ENCODE data around the gene TNNT2. TPM values are rescaled to one million over a fixed set of nuclear protein-coding genes. Genes with fewer than 3 reads are reported as not detected.

The TNNT2 gene
- 0.20 TPM in 1 of 2 replicates, not detected in the other for total RNA-seq (2016; rRNA removed; fragmentation: Illumina TruSeq; extraction: Trizol)
- not detected in 2 replicates for total RNA-seq (2016; cell fraction: cytosol; rRNA removed; fragmentation: Illumina TruSeq; extraction: Trizol; ENCODE audit: low read depth)
- total RNA-seq (2016; cell fraction: insoluble cytoplasmic fraction; rRNA removed; fragmentation: Illumina TruSeq; extraction: Trizol): 0.17 TPM in 1 of 2 replicates, not detected in the other
- total RNA-seq (2016; cell fraction: membrane; rRNA removed; fragmentation: Illumina TruSeq; extraction: Trizol): not detected in 2 replicates
- 0.71 and 0.88 TPM in 2 replicates for total RNA-seq (2016; cell fraction: nucleus; rRNA removed; fragmentation: Illumina TruSeq; extraction: Trizol)
- 0.63 and 1.3 TPM in 2 replicates for polyA plus RNA-seq (2011; rRNA removed)
- polyA plus RNA-seq (2011; cell fraction: cytosol; rRNA removed): 0.03 and 0.09 TPM in 2 replicates
- 5.4 and 9.7 TPM in 2 replicates for polyA plus RNA-seq (2011; cell fraction: nucleus; rRNA removed)
- 3.1 and 5.5 TPM in 2 replicates for polyA plus RNA-seq (2012)
- not detected in 2 replicates for polyA plus RNA-seq (2016; cell fraction: cytosol; fragmentation: Illumina TruSeq; extraction: Trizol; ENCODE audit: low read depth)
- polyA plus RNA-seq (2016; cell fraction: insoluble cytoplasmic fraction; fragmentation: Illumina TruSeq; extraction: Trizol; ENCODE audit: low read depth): not detected in 2 replicates
- not detected in 2 replicates for polyA plus RNA-seq (2016; cell fraction: membrane; fragmentation: Illumina TruSeq; extraction: Trizol; ENCODE audit: low read depth)
- 1.6 TPM in 1 of 2 replicates, not detected in the other for polyA plus RNA-seq (2016; cell fraction: nucleus; fragmentation: Illumina TruSeq; extraction: Trizol; ENCODE audit: insufficient read depth, low read depth)
- polyA minus RNA-seq (2011; rRNA and poly(A)+ RNA removed; ENCODE audit: low replicate concordance): 0.28 and 1.7 TPM in 2 replicates
- polyA minus RNA-seq (2011; cell fraction: cytosol; rRNA and poly(A)+ RNA removed): not detected in 2 replicates
- polyA minus RNA-seq (2011; cell fraction: nucleus; rRNA and poly(A)+ RNA removed): 7.9 and 9.4 TPM in 2 replicates
- Bru-seq, nascent RNA: percentile 49 among the genes with signal in this experiment
- percentile 49 among the genes with signal in this experiment for BruChase-seq, experiment 1, labeled RNA remaining after a 6-hour chase
- BruChase-seq, experiment 2, labeled RNA remaining after a 2-hour chase: percentile 55 among the genes with signal in this experiment
- long read RNA-seq, experiment 1: 0 reads
- long read RNA-seq, experiment 2: 0 reads

GRCh38 chr1:201377611-201378092, at the start of gene TNNT2:
TNNT2 (minus strand) TSS chr1:201377680; CDS start chr1:201373254, 4,426 bp downstream.
- DNase-seq (ENCODE audit: low spot score) (no peak), FAIRE-seq (no peak), ATAC-seq (no peak)
- H3K9me3 ChIP-seq (ENCODE audit: low read length): no peaks in the 10 kb centered on the region
- H3K9ac ChIP-seq (ENCODE audit: insufficient read depth, low read depth, low read length): no peak within 1 kb of the TSS
- H3K27ac ChIP-seq (ENCODE audit: extremely low read length, insufficient read depth, low read length): no peak within 1 kb of the TSS
- intact Hi-C loops (cut with micrococcal nuclease; ENCODE audit: unreplicated experiment) (loop anchor here (1.0 kb wide), 1 partner anchor 11 kb away; no protein-coding TSS in a partner anchor), in situ Hi-C loops (cut with HindIII; ENCODE audit: extremely low pct_ligation_motif_present, low pct_unique_long_range_greater_than_20kb) (loop anchor here (5.0 kb wide), 1 partner anchor 35 kb away; no protein-coding TSS in a partner anchor)
- H3K27me3 ChIP-seq (ENCODE audit: control insufficient read depth in 1 of 2, insufficient read depth in 2 of 2, low read length in 2 of 2): peaks cover 0 to 29% of the 10 kb centered on the region in 2 experiments; a peak in 3 of 5 replicates
- H3K79me2 ChIP-seq (ENCODE audit: insufficient read depth, low read length): no peaks in the 10 kb centered on the region
- no peaks in the 10 kb centered on the region for H4K20me1 ChIP-seq (ENCODE audit: insufficient read depth, low read length)
- no peak within 1 kb of the TSS for H2AFZ ChIP-seq (ENCODE audit: low read length)
- no TSS peak for BruUV-seq (replicated peaks)
- CTCF ChIA-PET (ENCODE audit: low intra/inter-chr PET ratio, low total read pairs): interaction anchor here (1.5 kb wide), 1 partner anchor 31 kb away, joined by 5 read pairs; no protein-coding TSS in a partner anchor
- H3K36me3 ChIP-seq (replicated peaks in 1 of 2; ENCODE audit: control insufficient read depth in 1 of 2, insufficient read depth in 2 of 2, low read length in 2 of 2): no peaks in the 10 kb centered on the region
- no peaks in the 10 kb centered on the region for H3K4me1 ChIP-seq (ENCODE audit: insufficient read depth, low read length)
- H3K4me2 ChIP-seq (ENCODE audit: low read depth, low read length): no peak within 1 kb of the TSS
- no peak within 1 kb of the TSS for H3K4me3 ChIP-seq (replicated peaks in 1 of 3; ENCODE audit: insufficient read depth in 1 of 3, low read depth in 2 of 3, low read length in 3 of 3)
- 64% methylated on average over 8 of the region's 9 CpGs for WGBS (ENCODE audit: low lambda C conversion rate)
- POLR2A ChIA-PET: no interaction called here
- TF ChIP-seq KLF9 (CRISPR knock-in tag; IDR thresholded peaks at IDR 0.05; ENCODE audit: low read depth): no peak
